Parathyroid adenoma (tissue), 2 donors: Measurements from ENCODE around the gene RPP25L.

Experiments used
- H2AFZ ChIP-seq: fragments of 300-600 bp; sonication (generic); one replicate; pipeline ENCODE4 v1.7.0; 2017; ENCODE audit warnings: antibody characterized with exemption, mild to moderate bottlenecking
- H3K27ac ChIP-seq: fragments of 300-600 bp; sonication (generic); one replicate; pipeline ENCODE4 v1.7.0; 2017
- H3K27me3 ChIP-seq: fragments of 300-600 bp; sonication (generic); one replicate; pipeline ENCODE4 v1.7.0; 2017; ENCODE audit warnings: low read length; ENCODE audit not compliant: control insufficient read depth, insufficient read depth
- H3K36me3 ChIP-seq: fragments of 300-600 bp; sonication (generic); one replicate; pipeline ENCODE4 v1.7.0; 2017; ENCODE audit warnings: low read length; ENCODE audit not compliant: control insufficient read depth, insufficient read depth
- H3K4me1 ChIP-seq: fragments of 300-600 bp; sonication (generic); one replicate; pipeline ENCODE4 v1.7.0; 2017; ENCODE audit warnings: control low read depth
- H3K4me2 ChIP-seq: fragments of 300-600 bp; sonication (generic); one replicate; pipeline ENCODE4 v1.7.0; 2017; ENCODE audit warnings: low read length
- H3K4me3 ChIP-seq: fragments of 300-600 bp; sonication (generic); one replicate; pipeline ENCODE4 v1.7.0; 2017; ENCODE audit warnings: low read depth, low read length
- H3K79me2 ChIP-seq: fragments of 300-600 bp; sonication (generic); one replicate; pipeline ENCODE4 v1.7.0; 2017; ENCODE audit warnings: control low read depth
- H3K9ac ChIP-seq: fragments of 300-600 bp; sonication (generic); one replicate; pipeline ENCODE4 v1.7.0; 2017; ENCODE audit warnings: mild to moderate bottlenecking
- H3K9me3 ChIP-seq: fragments of 300-600 bp; sonication (generic); one replicate; pipeline ENCODE4 v1.7.0; 2017; ENCODE audit warnings: low read length; ENCODE audit not compliant: control insufficient read depth
- TF ChIP-seq, protein P1 (sequence below): fragments of 300-600 bp; sonication (generic); IDR thresholded peaks from one replicate; pipeline ENCODE4 v1.7.0; 2017; ENCODE audit warnings: antibody characterized with exemption, mild to moderate bottlenecking
- donor health status: primary hyperparathyroidism.

RPP25L gene

DNA sequence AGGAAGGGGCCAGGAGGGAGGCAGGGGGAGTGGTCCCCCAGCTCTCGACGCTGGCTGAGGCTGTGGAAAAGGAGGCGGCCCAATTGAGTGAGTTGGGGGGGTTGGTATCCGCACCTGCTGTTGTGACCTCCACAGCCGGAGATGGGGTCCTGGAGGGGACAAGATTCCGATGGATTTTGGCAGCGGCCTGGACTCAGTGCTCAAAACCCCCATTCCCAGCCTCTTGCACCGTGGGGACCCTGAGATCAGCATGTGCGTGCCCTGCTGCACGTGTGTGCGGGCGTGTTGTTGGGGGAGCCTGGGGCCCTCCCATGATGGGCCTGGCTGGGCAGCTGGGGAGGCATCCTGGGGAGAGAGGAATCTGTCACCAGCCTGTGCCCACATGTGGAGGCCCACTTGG, 37.3 kb downstream of the RPP25L start:
- Histone ChIP-seq H3K27me3 (peaks cover 3% of the 10 kb centered on the region), H3K4me1 (no peaks in the 10 kb centered on the region)

DNA sequence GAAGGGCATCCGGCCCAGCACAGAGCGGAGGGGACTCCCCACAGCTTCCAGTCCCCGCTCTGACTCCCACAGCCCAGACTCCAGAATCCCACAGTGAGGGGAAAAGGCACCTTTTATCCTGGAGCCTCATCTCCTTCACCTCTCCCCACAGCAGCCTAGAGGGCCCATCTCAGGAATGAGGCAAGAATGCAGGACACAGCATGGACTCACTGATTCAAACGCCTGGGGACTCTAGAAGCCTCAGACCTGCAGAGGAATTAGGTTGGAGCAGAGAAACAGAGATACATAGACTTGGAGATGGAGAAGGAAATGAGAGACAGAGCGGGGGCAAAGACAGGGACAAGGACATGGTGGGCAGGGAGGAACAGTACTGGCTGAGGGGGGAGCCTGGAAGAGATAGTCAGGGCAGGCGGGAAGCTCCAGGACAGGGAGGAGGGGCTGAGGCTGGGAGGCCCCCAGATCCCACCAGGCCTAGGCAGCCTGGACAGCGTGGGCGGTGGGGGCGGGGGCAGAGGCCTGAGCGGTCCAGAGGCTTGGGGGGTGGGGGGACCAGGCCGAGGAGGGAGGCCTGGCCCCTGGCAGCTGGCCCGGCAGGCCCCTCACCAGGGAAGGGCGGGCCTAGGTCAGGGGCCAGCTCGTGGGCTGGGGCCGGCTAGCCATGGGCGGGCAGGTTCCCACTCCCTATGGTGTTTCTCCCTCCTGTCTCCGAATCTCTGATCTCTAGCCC, 38.1 kb downstream of the RPP25L start:
- H3K79me2 ChIP-seq, result no peaks in the 10 kb centered on the region
- H3K27ac ChIP-seq, result no peak overlapping the region
- no peak overlapping the region for H3K4me3 ChIP-seq
- no peak overlapping the region for H3K9ac ChIP-seq
- no peak overlapping the region for H2AFZ ChIP-seq
- TF ChIP-seq, protein P1, sequence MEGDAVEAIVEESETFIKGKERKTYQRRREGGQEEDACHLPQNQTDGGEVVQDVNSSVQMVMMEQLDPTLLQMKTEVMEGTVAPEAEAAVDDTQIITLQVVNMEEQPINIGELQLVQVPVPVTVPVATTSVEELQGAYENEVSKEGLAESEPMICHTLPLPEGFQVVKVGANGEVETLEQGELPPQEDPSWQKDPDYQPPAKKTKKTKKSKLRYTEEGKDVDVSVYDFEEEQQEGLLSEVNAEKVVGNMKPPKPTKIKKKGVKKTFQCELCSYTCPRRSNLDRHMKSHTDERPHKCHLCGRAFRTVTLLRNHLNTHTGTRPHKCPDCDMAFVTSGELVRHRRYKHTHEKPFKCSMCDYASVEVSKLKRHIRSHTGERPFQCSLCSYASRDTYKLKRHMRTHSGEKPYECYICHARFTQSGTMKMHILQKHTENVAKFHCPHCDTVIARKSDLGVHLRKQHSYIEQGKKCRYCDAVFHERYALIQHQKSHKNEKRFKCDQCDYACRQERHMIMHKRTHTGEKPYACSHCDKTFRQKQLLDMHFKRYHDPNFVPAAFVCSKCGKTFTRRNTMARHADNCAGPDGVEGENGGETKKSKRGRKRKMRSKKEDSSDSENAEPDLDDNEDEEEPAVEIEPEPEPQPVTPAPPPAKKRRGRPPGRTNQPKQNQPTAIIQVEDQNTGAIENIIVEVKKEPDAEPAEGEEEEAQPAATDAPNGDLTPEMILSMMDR, result no peak
- H3K36me3 ChIP-seq, result no peaks in the 10 kb centered on the region
- H3K4me2 ChIP-seq, result no peak overlapping the region
- no peaks in the 10 kb centered on the region for H3K4me1 ChIP-seq
- no peaks in the 10 kb centered on the region for H3K9me3 ChIP-seq
- peaks cover 3% of the 10 kb centered on the region for H3K27me3 ChIP-seq

More for the DNA sequence above, 37.3 kb downstream of the RPP25L start:
- no peak overlapping the region for H3K9ac ChIP-seq
- no peak overlapping the region for H3K27ac ChIP-seq
- H3K36me3 ChIP-seq, result no peaks in the 10 kb centered on the region
- TF ChIP-seq, protein P1, result no peak
- no peaks in the 10 kb centered on the region for H3K79me2 ChIP-seq
- H3K9me3 ChIP-seq, result no peaks in the 10 kb centered on the region
- no peak overlapping the region for H2AFZ ChIP-seq
- no peak overlapping the region for H3K4me3 ChIP-seq
- no peak overlapping the region for H3K4me2 ChIP-seq

- no peaks in the 10 kb centered on the region for H3K79me2 ChIP-seq
- TF ChIP-seq, protein P1, result no peak
- no peak overlapping the region for H2AFZ ChIP-seq
- H3K4me2 ChIP-seq, result no peak overlapping the region
- no peak overlapping the region for H3K27ac ChIP-seq
- no peaks in the 10 kb centered on the region for H3K27me3 ChIP-seq
- H3K9me3 ChIP-seq, result no peaks in the 10 kb centered on the region
- H3K4me1 ChIP-seq, result no peaks in the 10 kb centered on the region
- no peaks in the 10 kb centered on the region for H3K36me3 ChIP-seq
- H3K9ac ChIP-seq, result no peak overlapping the region
- no peak overlapping the region for H3K4me3 ChIP-seq
These were observed 39.3 kb downstream of the RPP25L start for GRCh38 chr9:34572628-34573027.

DNA sequence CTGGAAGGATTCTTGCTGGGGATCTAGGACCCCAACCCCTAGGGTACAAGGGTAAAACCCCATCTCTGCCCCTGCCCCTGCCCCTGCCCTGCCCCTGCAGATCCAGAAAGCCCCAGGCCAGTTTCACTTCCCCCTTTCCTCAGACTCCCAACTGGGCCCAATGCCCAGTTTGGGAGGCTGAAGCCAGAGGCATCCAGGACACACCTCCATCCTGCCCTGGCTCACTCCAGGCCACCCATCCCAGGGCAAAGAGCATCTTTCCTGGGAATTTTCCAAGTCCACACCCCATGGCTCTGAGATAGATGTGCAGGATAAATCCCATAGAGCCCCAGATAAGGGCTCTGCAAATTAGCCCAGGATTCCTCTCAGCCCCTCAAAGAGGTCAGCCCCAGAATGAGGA, 39.8 kb downstream of the RPP25L start:
- Histone ChIP-seq H3K27ac (no peak overlapping the region), H3K4me2 (no peak overlapping the region), H3K4me3 (no peak overlapping the region), H3K4me1 (no peaks in the 10 kb centered on the region), H3K36me3 (no peaks in the 10 kb centered on the region), H3K9me3 (no peaks in the 10 kb centered on the region), H3K79me2 (no peaks in the 10 kb centered on the region), H2AFZ (no peak overlapping the region), H3K9ac (no peak overlapping the region), H3K27me3 (no peaks in the 10 kb centered on the region)
- TF ChIP-seq, protein P1, result no peak

DNA sequence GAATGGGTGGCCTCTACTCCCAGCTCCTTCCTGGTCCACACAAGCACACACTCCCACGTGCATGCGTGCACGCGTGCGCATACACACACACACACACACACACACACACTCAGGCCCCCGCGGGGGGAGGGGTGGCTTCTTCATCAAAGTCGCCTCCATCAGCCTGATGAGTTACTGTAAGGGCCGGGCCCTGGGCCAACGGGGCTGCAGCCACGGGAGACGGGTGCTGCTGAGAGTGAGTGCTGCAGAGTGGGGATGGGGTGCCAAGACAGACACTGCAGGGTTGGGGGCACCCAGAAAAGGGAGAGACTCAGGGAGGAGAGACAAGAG, 40.5 kb downstream of the RPP25L start:
- no peaks in the 10 kb centered on the region for H3K36me3 ChIP-seq
- H3K9ac ChIP-seq, result no peak overlapping the region
- no peak overlapping the region for H2AFZ ChIP-seq
- H3K27me3 ChIP-seq, result no peaks in the 10 kb centered on the region
- H3K79me2 ChIP-seq, result no peaks in the 10 kb centered on the region
- TF ChIP-seq, protein P1, result no peak
- H3K4me1 ChIP-seq, result no peaks in the 10 kb centered on the region
- no peak overlapping the region for H3K4me2 ChIP-seq
- H3K9me3 ChIP-seq, result no peaks in the 10 kb centered on the region
- no peak overlapping the region for H3K4me3 ChIP-seq
- no peak overlapping the region for H3K27ac ChIP-seq
